ENCODE results near the gene AGBL1.

- no peak for TF ChIP-seq POLR2A (IDR thresholded peaks at IDR 0.05; ENCODE audit: low read depth, low read length)
- TF ChIP-seq TAF1 (IDR thresholded peaks at IDR 0.05; ENCODE audit: borderline replicate concordance, low read depth, low read length) = no peak
Observed at GRCh38 chr15:86403221-86403620, 323.6 kb downstream of the AGBL1 start.

Measured in GM12892 (cell line).